Lower leg skin (tissue), 4 donors: ENCODE results near the gene SLBP. TPM values are rescaled to one million over a fixed set of nuclear protein-coding genes. Genes with fewer than 3 reads are reported as not detected.

ENCODE experiments used
- DNase-seq, 2 donors: peaks; one replicate each; pipeline ENCODE4 v3.0.0-alpha.2; 2019; ENCODE audit warnings: low spot score in 2 of 2
- H3K4me3 ChIP-seq: fragments of 200-600 bp; sonication (generic); 2 replicates; pipeline ENCODE4 v1.5.1; 2017; ENCODE audit warnings: mild to moderate bottlenecking, low read depth; ENCODE audit not compliant: poor library complexity, severe bottlenecking
- POLR2A ChIP-seq, 2 donors: fragments of 450-650 bp; IDR thresholded peaks; one replicate each; pipeline ENCODE4 v1.6.1; 2016 to 2017; ENCODE audit warnings: antibody characterized with exemption in 2 of 2, mild to moderate bottlenecking in 1 of 2, moderate library complexity in 1 of 2
- WGBS, 2 donors: methylation state at CpG; one replicate each; pipeline ENCODE4 v1.1.5; 2018; 5-methylcytosine and 5-hydroxymethylcytosine counted together
- intact Hi-C: fragments of 100-400 bp; cut with DNase I; formaldehyde crosslinking; loops from one replicate; pipeline ENCODE4 v1.15.0; 2023; ENCODE audit warnings: low total_unique reads
- total RNA-seq, 4 donors: library from RNA; depleted of rRNA; stranded (reverse); fragments of >200 nt; gene quantifications; one replicate each; pipeline ENCODE4 v1.1.0, GENCODE V29; 2016
- TF ChIP-seq, protein P1 (sequence below), 3 donors: fragments of 450-650 bp; IDR thresholded peaks; one replicate each; pipeline ENCODE4 v1.5.1; 2016; ENCODE audit warnings: antibody characterized with exemption in 3 of 3, mild to moderate bottlenecking in 3 of 3, moderate library complexity in 2 of 3

Gene SLBP
- total RNA-seq, 4 donors from 2014 or later = 45.8 to 66.9 (median 59.4) TPM

- no peak overlapping the region for H3K4me3 ChIP-seq
- WGBS, 2 donors = 62 to 66% methylated on average over 13 to 14 of the region's 14 CpGs
- DNase-seq = no peak
- intact Hi-C loops = no loop called here
- TF ChIP-seq POLR2A (IDR thresholded peaks at IDR 0.05) = no peak
- TF ChIP-seq, protein P1, sequence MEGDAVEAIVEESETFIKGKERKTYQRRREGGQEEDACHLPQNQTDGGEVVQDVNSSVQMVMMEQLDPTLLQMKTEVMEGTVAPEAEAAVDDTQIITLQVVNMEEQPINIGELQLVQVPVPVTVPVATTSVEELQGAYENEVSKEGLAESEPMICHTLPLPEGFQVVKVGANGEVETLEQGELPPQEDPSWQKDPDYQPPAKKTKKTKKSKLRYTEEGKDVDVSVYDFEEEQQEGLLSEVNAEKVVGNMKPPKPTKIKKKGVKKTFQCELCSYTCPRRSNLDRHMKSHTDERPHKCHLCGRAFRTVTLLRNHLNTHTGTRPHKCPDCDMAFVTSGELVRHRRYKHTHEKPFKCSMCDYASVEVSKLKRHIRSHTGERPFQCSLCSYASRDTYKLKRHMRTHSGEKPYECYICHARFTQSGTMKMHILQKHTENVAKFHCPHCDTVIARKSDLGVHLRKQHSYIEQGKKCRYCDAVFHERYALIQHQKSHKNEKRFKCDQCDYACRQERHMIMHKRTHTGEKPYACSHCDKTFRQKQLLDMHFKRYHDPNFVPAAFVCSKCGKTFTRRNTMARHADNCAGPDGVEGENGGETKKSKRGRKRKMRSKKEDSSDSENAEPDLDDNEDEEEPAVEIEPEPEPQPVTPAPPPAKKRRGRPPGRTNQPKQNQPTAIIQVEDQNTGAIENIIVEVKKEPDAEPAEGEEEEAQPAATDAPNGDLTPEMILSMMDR (IDR thresholded peaks at IDR 0.05) = no peak
Observed at GRCh38 chr4:1744552-1744951, 32.4 kb upstream of the SLBP start.

GRCh38 chr4:1743975-1744374 lies 31.9 kb upstream of the SLBP start:
- TF ChIP-seq POLR2A (IDR thresholded peaks at IDR 0.05) = no peak
- TF ChIP-seq, protein P1 (IDR thresholded peaks at IDR 0.05) = no peak
- no peak for DNase-seq
- WGBS, 2 donors = 80 to 91% methylated on average over 5 to 6 of the region's 6 CpGs
- intact Hi-C loops = no loop called here
- no peak overlapping the region for H3K4me3 ChIP-seq

- H3K4me3 ChIP-seq = no peak overlapping the region
- intact Hi-C loops = no loop called here
- no peak for DNase-seq
- no peak for TF ChIP-seq POLR2A (IDR thresholded peaks at IDR 0.05)
- TF ChIP-seq, protein P1 (IDR thresholded peaks at IDR 0.05) = no peak
- WGBS, 2 donors = 76 to 80% methylated on average over 12 of the region's 12 CpGs
Observed at GRCh38 chr4:1743551-1743950, 31.4 kb upstream of the SLBP start.

DNA sequence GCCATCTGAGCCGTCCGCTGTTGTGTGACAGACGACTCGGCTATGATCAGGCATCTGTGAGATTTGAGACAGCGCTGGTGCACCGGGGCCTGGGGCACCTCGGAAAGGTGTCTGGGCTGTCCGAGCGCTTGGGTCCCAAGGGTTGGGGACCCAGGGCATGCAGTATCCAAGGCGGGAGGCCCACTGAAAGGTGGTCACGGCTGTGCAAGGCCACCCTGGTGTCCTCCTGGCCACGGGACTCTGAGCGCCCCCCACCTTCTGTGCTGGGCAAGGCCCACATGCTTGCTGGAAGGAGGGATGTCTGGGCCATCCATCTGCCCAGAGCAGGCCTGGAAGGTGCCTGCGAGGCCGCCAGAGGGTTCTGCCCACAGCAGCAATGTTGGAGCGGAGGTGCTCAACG lies 29.1 kb upstream of the SLBP start:
- no peak for DNase-seq
- TF ChIP-seq, protein P1 (IDR thresholded peaks at IDR 0.05) = no peak
- no peak for TF ChIP-seq POLR2A (IDR thresholded peaks at IDR 0.05)
- intact Hi-C loops = no loop called here
- 90 to 92% methylated on average over 15 to 16 of the region's 17 CpGs for WGBS, 2 donors
- no peak overlapping the region for H3K4me3 ChIP-seq

DNA sequence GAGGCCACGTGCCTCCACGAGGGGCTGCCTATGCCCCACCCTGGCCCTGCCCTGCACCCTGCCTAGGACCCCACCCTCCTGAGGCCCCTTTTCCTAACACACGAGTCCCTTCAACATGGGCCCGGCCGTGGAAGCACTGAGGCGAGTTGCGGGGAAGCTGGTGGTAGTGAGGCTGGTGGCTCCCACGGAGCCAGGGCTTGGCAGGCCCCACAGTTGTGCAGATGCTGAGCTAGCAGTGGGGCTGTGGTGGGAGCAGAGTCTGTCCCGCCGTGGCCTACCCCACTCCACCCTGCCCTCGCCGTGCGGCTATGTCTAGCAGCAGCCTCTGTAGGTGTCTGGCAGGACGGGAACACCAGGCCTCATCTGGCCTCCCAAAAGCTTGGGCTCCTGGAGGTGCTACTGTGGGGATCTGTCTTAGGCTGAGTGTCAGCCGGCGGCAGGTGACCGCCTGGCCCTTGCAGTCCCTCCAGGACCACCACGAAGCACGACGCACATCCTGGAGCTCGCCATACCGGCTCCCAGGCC lies 28.0 kb upstream of the SLBP start:
- no peak for DNase-seq
- 87 to 96% methylated on average over 19 to 22 of the region's 22 CpGs for WGBS, 2 donors
- H3K4me3 ChIP-seq = no peak overlapping the region
- intact Hi-C loops = no loop called here
- TF ChIP-seq, protein P1 (IDR thresholded peaks at IDR 0.05) = no peak
- no peak for TF ChIP-seq POLR2A (IDR thresholded peaks at IDR 0.05)

GRCh38 chr4:1739358-1739757 lies 27.2 kb upstream of the SLBP start:
- no peak for TF ChIP-seq POLR2A (IDR thresholded peaks at IDR 0.05)
- TF ChIP-seq, protein P1 (IDR thresholded peaks at IDR 0.05) = no peak
- intact Hi-C loops = no loop called here
- DNase-seq = no peak
- no peak overlapping the region for H3K4me3 ChIP-seq
- 96 to 100% methylated on average over 9 of the region's 9 CpGs for WGBS, 2 donors
